Endothelial cell (in vitro differentiated cells): Measurements from ENCODE around the gene DPH3. TPM values are rescaled to one million over a fixed set of nuclear protein-coding genes. Genes with fewer than 3 reads are reported as not detected.

ENCODE experiments used
- DNase-seq: peaks from one replicate; pipeline ENCODE4 v3.0.0; 2021; ENCODE audit warnings: low spot score
- H3K27ac Mint-ChIP-seq: one replicate; pipeline ENCODE4 v1.8.0; 2021; ENCODE audit warnings: mixed read lengths, inconsistent platforms; ENCODE audit not compliant: unreplicated experiment
- H3K27me3 Mint-ChIP-seq: one replicate; pipeline ENCODE4 v1.8.0; 2021; ENCODE audit warnings: mild to moderate bottlenecking, moderate library complexity, mixed read lengths, inconsistent platforms; ENCODE audit not compliant: unreplicated experiment
- H3K36me3 Mint-ChIP-seq: one replicate; pipeline ENCODE4 v1.8.0; 2021; ENCODE audit warnings: mild to moderate bottlenecking, low read depth, mixed read lengths, inconsistent platforms; ENCODE audit not compliant: unreplicated experiment
- H3K4me1 Mint-ChIP-seq: one replicate; pipeline ENCODE4 v1.8.0; 2021; ENCODE audit warnings: mild to moderate bottlenecking, mixed read lengths, inconsistent platforms; ENCODE audit not compliant: unreplicated experiment
- H3K4me3 Mint-ChIP-seq: one replicate; pipeline ENCODE4 v1.8.0; 2021; ENCODE audit warnings: mild to moderate bottlenecking, mixed read lengths, inconsistent platforms; ENCODE audit not compliant: unreplicated experiment
- H3K9me3 Mint-ChIP-seq: one replicate; pipeline ENCODE4 v1.8.0; 2021; ENCODE audit warnings: mixed read lengths, inconsistent platforms; ENCODE audit not compliant: unreplicated experiment
- total RNA-seq: library from RNA; stranded (reverse); fragmentation: NEBNext Ultra II Directional; extraction: Animal tissue kit (Norgen Biotek cat#: 25700); gene quantifications from one replicate; pipeline ENCODE4 v1.2.1, GENCODE V29; 2021; ENCODE audit not compliant: unreplicated experiment
- TF ChIP-seq, protein P1 (sequence below): fragments of 200-600 bp; sonication (generic); IDR thresholded peaks from one replicate; pipeline ENCODE4 v1.5.0; 2021; ENCODE audit warnings: antibody characterized with exemption; ENCODE audit not compliant: unreplicated experiment

Gene DPH3
- total RNA-seq, 1 donor from 2014 or later, result 33.3 TPM

DNA sequence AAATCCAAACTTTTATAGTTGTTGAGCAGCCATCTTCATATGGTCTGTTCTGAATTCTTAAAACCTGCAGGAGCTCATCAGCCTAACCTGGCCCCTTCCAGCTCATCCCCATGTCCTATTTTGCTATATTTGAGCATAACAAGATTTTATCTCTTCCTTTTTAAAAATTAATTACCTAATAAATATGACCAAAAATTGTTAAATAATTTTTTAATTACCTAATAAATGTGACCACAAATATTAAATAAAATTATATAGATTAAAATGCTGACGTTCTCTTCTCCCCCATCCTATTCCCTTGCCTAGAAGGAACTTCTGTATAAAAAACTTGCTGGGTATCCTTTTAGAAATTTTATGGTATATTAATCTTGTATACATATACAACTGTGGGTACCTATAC lies 44.0 kb upstream of the DPH3 start:
- no peak overlapping the region for H3K27ac Mint-ChIP-seq

DNA sequence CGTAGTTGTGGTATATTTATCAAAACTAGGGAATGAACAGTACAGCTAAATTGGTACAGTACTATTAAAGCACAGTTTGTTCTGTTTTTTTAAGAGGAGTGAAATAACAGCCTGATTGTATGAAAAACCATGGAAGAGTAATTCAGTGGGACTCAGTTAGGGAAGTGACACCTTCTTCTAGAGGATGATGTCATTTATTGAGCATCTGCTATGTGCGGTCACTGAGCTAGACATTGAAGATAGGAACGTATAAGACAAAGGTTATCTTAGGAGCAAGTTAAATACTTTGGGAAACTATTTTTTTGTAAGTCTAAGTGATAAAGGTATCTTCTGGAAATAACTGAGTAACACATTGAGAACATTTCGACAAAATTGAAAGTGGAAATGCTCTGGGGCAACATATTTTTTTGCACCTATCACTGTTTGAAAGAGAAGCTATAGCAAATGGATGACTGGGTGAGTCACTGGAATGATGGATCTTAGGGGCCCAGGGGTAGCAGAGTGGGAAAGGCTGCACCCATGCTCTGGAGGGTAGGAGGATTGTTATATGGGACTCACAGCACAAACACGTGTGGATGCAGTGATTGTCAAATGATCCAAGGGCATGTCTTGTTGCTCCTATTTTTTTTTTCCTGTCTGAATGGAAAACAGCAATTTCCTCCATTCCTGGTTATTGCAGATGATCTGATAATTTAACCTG lies 43.2 kb upstream of the DPH3 start:
- no peak overlapping the region for H3K4me3 Mint-ChIP-seq
- H3K9me3 Mint-ChIP-seq, result no peaks in the 10 kb centered on the region
- H3K27ac Mint-ChIP-seq, result no peak overlapping the region
- DNase-seq, result no peak
- H3K4me1 Mint-ChIP-seq, result peaks cover 29% of the 10 kb centered on the region
- H3K36me3 Mint-ChIP-seq, result peaks cover 17% of the 10 kb centered on the region
- TF ChIP-seq, protein P1, sequence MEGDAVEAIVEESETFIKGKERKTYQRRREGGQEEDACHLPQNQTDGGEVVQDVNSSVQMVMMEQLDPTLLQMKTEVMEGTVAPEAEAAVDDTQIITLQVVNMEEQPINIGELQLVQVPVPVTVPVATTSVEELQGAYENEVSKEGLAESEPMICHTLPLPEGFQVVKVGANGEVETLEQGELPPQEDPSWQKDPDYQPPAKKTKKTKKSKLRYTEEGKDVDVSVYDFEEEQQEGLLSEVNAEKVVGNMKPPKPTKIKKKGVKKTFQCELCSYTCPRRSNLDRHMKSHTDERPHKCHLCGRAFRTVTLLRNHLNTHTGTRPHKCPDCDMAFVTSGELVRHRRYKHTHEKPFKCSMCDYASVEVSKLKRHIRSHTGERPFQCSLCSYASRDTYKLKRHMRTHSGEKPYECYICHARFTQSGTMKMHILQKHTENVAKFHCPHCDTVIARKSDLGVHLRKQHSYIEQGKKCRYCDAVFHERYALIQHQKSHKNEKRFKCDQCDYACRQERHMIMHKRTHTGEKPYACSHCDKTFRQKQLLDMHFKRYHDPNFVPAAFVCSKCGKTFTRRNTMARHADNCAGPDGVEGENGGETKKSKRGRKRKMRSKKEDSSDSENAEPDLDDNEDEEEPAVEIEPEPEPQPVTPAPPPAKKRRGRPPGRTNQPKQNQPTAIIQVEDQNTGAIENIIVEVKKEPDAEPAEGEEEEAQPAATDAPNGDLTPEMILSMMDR, result no peak
- H3K27me3 Mint-ChIP-seq, result peaks cover 4% of the 10 kb centered on the region

More for the DNA sequence above, 44.0 kb upstream of the DPH3 start:
- H3K4me3 Mint-ChIP-seq, result no peak overlapping the region
- H3K4me1 Mint-ChIP-seq, result peaks cover 29% of the 10 kb centered on the region
- H3K27me3 Mint-ChIP-seq, result peaks cover 4% of the 10 kb centered on the region
- TF ChIP-seq, protein P1, result no peak
- H3K36me3 Mint-ChIP-seq, result peaks cover 17% of the 10 kb centered on the region
- no peaks in the 10 kb centered on the region for H3K9me3 Mint-ChIP-seq
- DNase-seq, result no peak

DNA sequence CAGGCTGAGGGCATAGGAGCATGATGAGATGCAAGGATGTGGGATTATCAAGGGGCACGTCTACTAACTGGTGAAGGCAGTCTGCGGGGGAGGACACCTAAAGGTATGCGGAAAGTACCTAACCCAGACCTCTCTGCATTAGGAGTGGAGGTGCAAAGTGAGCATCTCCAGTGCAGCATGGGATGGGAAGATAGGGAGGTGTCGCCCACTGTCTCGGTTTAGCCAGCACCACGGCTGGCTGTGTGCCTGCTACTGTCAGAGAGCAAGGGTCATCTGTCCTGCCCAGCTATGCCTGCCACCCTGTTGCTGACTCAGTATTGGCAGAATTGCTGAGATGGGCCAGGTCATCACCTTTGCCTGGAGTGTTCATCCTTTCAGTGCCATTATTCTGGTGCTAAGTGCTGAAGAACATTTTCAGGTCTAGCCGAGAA lies 40.4 kb upstream of the DPH3 start:
- no peak for DNase-seq
- H3K4me3 Mint-ChIP-seq, result no peak overlapping the region
- no peaks in the 10 kb centered on the region for H3K27me3 Mint-ChIP-seq
- H3K4me1 Mint-ChIP-seq, result peaks cover 26% of the 10 kb centered on the region
- no peaks in the 10 kb centered on the region for H3K9me3 Mint-ChIP-seq
- TF ChIP-seq, protein P1, result no peak
- peaks cover 19% of the 10 kb centered on the region for H3K36me3 Mint-ChIP-seq
- no peak overlapping the region for H3K27ac Mint-ChIP-seq

- no peak for DNase-seq
- H3K27me3 Mint-ChIP-seq, result no peaks in the 10 kb centered on the region
- no peak overlapping the region for H3K27ac Mint-ChIP-seq
- peaks cover 19% of the 10 kb centered on the region for H3K4me1 Mint-ChIP-seq
- H3K36me3 Mint-ChIP-seq, result peaks cover 19% of the 10 kb centered on the region
- no peak overlapping the region for H3K4me3 Mint-ChIP-seq
- TF ChIP-seq, protein P1, result no peak
- no peaks in the 10 kb centered on the region for H3K9me3 Mint-ChIP-seq
These were observed 39.6 kb upstream of the DPH3 start for GRCh38 chr3:16304061-16305010.
